ENCODE results near the gene MAP3K19. TPM values are rescaled to one million over a fixed set of nuclear protein-coding genes. Genes with fewer than 3 reads are reported as not detected.
"Not testable (repeated sequence)": the region's sequence is repeated elsewhere in the genome, so short reads cannot be mapped to it uniquely, and the experiment has no call there.

MAP3K19 gene
- total RNA-seq, 4 donors from 2014 or later: not detected

DNA sequence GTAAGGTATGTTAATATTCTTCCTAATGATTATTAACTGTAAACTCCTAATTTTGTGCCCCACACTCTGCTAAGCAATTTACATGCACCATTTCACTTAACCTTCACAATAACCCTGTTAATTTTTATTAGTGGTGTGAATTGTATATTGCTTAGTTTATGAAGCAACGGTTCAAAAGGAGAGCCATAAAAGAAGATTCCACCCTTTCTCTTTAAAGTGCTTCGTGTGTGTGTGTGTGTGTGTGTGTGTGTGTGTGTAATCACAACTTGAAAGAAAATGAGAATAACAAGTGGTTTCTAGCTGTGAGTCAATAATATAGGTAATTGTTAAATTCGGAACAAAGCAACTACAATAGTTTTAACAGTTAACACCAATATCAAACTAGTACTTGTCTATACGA lies 68.0 kb downstream of the MAP3K19 start:
- Histone ChIP-seq H3K27me3 (no peaks in the 10 kb centered on the region), H3K4me3 (no peak overlapping the region), H3K9me3 (peaks cover 3 to 5% of the 10 kb centered on the region in 2 donors), H3K36me3 (no peaks in the 10 kb centered on the region), H3K27ac (no peak overlapping the region), H3K4me1 (peaks cover 0 to 3% (median 0%) of the 10 kb centered on the region in 4 donors)
- WGBS, 2 donors (ENCODE audit: low coverage in 1 of 2): 41 to 46% methylated on average over 4 of the region's 4 CpGs
- TF ChIP-seq POLR2A (IDR thresholded peaks at IDR 0.05): no peak
- TF ChIP-seq POLR2AphosphoS5 (IDR thresholded peaks at IDR 0.05): no peak
- TF ChIP-seq, protein P1, sequence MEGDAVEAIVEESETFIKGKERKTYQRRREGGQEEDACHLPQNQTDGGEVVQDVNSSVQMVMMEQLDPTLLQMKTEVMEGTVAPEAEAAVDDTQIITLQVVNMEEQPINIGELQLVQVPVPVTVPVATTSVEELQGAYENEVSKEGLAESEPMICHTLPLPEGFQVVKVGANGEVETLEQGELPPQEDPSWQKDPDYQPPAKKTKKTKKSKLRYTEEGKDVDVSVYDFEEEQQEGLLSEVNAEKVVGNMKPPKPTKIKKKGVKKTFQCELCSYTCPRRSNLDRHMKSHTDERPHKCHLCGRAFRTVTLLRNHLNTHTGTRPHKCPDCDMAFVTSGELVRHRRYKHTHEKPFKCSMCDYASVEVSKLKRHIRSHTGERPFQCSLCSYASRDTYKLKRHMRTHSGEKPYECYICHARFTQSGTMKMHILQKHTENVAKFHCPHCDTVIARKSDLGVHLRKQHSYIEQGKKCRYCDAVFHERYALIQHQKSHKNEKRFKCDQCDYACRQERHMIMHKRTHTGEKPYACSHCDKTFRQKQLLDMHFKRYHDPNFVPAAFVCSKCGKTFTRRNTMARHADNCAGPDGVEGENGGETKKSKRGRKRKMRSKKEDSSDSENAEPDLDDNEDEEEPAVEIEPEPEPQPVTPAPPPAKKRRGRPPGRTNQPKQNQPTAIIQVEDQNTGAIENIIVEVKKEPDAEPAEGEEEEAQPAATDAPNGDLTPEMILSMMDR (IDR thresholded peaks at IDR 0.05): no peak
- no peak for TF ChIP-seq EP300 (IDR thresholded peaks at IDR 0.05; ENCODE audit: low read depth)
- no peak for DNase-seq
- intact Hi-C loops (cut with DNase I; ENCODE audit: low total_unique reads) (no loop called here), in situ Hi-C loops (cut with MboI; ENCODE audit: low pct_ligation_motif_present in 1 of 4, low pct_unique_long_range_greater_than_20kb in 1 of 4, low sequenced_read_pairs in 3 of 4) (loop anchor here in 1 of 4 donors (25.0 kb wide), 1 partner anchor 733 kb away; no protein-coding TSS in a partner anchor)

- H3K36me3 ChIP-seq; H3K27me3 ChIP-seq; intact Hi-C loops (cut with DNase I; ENCODE audit: low total_unique reads); DNase-seq; H3K4me3 ChIP-seq; H3K4me1 ChIP-seq; H3K27ac ChIP-seq: not testable (repeated sequence)
- 87 to 96% methylated on average over 4 to 5 of the region's 5 CpGs for WGBS, 2 donors (ENCODE audit: low coverage in 1 of 2)
- in situ Hi-C loops (cut with MboI; ENCODE audit: low pct_ligation_motif_present in 1 of 4, low pct_unique_long_range_greater_than_20kb in 1 of 4, low sequenced_read_pairs in 3 of 4): loop anchor here in 1 of 4 donors (25.0 kb wide), 1 partner anchor 735 kb away; no protein-coding TSS in a partner anchor
- peaks cover 12 to 15% of the 10 kb centered on the region in 2 donors for H3K9me3 ChIP-seq
These were observed 70.1 kb downstream of the MAP3K19 start for GRCh38 chr2:134977104-134977503.

GRCh38 chr2:134976074-134976702 lies 71.1 kb downstream of the MAP3K19 start:
- TF ChIP-seq POLR2A (IDR thresholded peaks at IDR 0.05) (no peak), EP300 (IDR thresholded peaks at IDR 0.05; ENCODE audit: low read depth) (no peak), POLR2AphosphoS5 (IDR thresholded peaks at IDR 0.05) (no peak)
- TF ChIP-seq, protein P1 (IDR thresholded peaks at IDR 0.05): no peak

GRCh38 chr2:134975281-134976009 lies 71.8 kb downstream of the MAP3K19 start:
- peak overlapping the region in 1 of 4 donors; percentile 51 for H3K27ac ChIP-seq
- in situ Hi-C loops (cut with MboI; ENCODE audit: low pct_ligation_motif_present in 1 of 4, low pct_unique_long_range_greater_than_20kb in 1 of 4, low sequenced_read_pairs in 3 of 4) (loop anchor here in 1 of 4 donors (25.0 kb wide), 1 partner anchor 737 kb away; no protein-coding TSS in a partner anchor), intact Hi-C loops (cut with DNase I; ENCODE audit: low total_unique reads) (no loop called here)
- H3K27me3 ChIP-seq: no peaks in the 10 kb centered on the region
- H3K9me3 ChIP-seq: peaks cover 12 to 15% of the 10 kb centered on the region in 2 donors
- H3K4me3 ChIP-seq: no peak overlapping the region
- H3K36me3 ChIP-seq: no peaks in the 10 kb centered on the region
- WGBS, 2 donors (ENCODE audit: low coverage in 1 of 2): 79 to 100% methylated on average over 2 to 6 of the region's 6 CpGs
- peak; percentile 61 for DNase-seq
- TF ChIP-seq EP300 (IDR thresholded peaks at IDR 0.05; ENCODE audit: low read depth): no peak
- no peak for TF ChIP-seq POLR2AphosphoS5 (IDR thresholded peaks at IDR 0.05)
- no peak for TF ChIP-seq POLR2A (IDR thresholded peaks at IDR 0.05)
- TF ChIP-seq, protein P1 (IDR thresholded peaks at IDR 0.05): no peak
- H3K4me1 ChIP-seq: peaks cover 0 to 3% (median 0%) of the 10 kb centered on the region in 4 donors

More at GRCh38 chr2:134976074-134976702, 71.1 kb downstream of the MAP3K19 start:
- Histone ChIP-seq H3K27ac (peak overlapping the region in 1 of 4 donors; percentile 51), H3K27me3 (no peaks in the 10 kb centered on the region), H3K4me3 (no peak overlapping the region), H3K4me1 (peaks cover 0 to 3% (median 0%) of the 10 kb centered on the region in 4 donors), H3K36me3 (no peaks in the 10 kb centered on the region), H3K9me3 (peaks cover 12 to 15% of the 10 kb centered on the region in 2 donors)
- WGBS, 2 donors (ENCODE audit: low coverage in 1 of 2): 65 to 100% methylated on average over 1 to 3 of the region's 3 CpGs
- in situ Hi-C loops (cut with MboI; ENCODE audit: low pct_ligation_motif_present in 1 of 4, low pct_unique_long_range_greater_than_20kb in 1 of 4, low sequenced_read_pairs in 3 of 4) (loop anchor here in 1 of 4 donors (25.0 kb wide), 1 partner anchor 736 kb away; no protein-coding TSS in a partner anchor), intact Hi-C loops (cut with DNase I; ENCODE audit: low total_unique reads) (no loop called here)
- DNase-seq: no peak

Measured in transverse colon (tissue), 4 donors.